GM23338 (cell line): ENCODE measurements around the gene SLC18A2. TPM values are rescaled to one million over a fixed set of nuclear protein-coding genes. Genes with fewer than 3 reads are reported as not detected.

Source experiments
- polyA plus RNA-seq: library from polyadenylated mRNA; unstranded; fragments of >200 nt; fragmentation: Nextera tagmentation; extraction: Ambion mirVana; gene quantifications from 2 replicates; pipeline ENCODE4 v1.2.1, GENCODE V29; 2016
- total RNA-seq: library from RNA; depleted of rRNA; stranded (reverse); fragments of >200 nt; shearing (Covaris generic); gene quantifications from 2 replicates; pipeline ENCODE4 v1.2.3, GENCODE V29; 2014; rRNA removed

The SLC18A2 gene
- total and polyA plus RNA-seq, 2 experiments from 2014 or later = 4.3 to 8.7 TPM

Other genes starting within 250 kb of the SLC18A2 start
- gene SHTN1, start 235.9 kb upstream of the SLC18A2 start, total RNA-seq = 6.7 and 8.8 TPM in 2 replicates
- gene SHTN1, start 235.9 kb upstream of the SLC18A2 start, polyA plus RNA-seq = 6.7 and 8.0 TPM in 2 replicates
- gene VAX1, start 102.8 kb upstream of the SLC18A2 start, total RNA-seq = not detected in 2 replicates
- gene VAX1, start 102.8 kb upstream of the SLC18A2 start, polyA plus RNA-seq = not detected in 2 replicates
- gene KCNK18, start 43.6 kb upstream of the SLC18A2 start, total RNA-seq = not detected in 2 replicates
- not detected in 2 replicates for gene KCNK18, start 43.6 kb upstream of the SLC18A2 start, polyA plus RNA-seq
- 28.6 and 30.2 TPM in 2 replicates for gene PDZD8, start 134.3 kb downstream of the SLC18A2 start, total RNA-seq
- 8.4 and 11.4 TPM in 2 replicates for gene PDZD8, start 134.3 kb downstream of the SLC18A2 start, polyA plus RNA-seq